ENCODE measurements around the gene CSNK1E.

CSNK1E gene

GRCh38 chr22:38304526-38304925 is 12.7 kb downstream of the CSNK1E start:
- Mint-ChIP-seq H3K36me3 (ENCODE audit: low read depth) (peaks cover 33% of the 10 kb centered on the region), H3K27ac (no peak overlapping the region)
- no peak for ATAC-seq

DNA sequence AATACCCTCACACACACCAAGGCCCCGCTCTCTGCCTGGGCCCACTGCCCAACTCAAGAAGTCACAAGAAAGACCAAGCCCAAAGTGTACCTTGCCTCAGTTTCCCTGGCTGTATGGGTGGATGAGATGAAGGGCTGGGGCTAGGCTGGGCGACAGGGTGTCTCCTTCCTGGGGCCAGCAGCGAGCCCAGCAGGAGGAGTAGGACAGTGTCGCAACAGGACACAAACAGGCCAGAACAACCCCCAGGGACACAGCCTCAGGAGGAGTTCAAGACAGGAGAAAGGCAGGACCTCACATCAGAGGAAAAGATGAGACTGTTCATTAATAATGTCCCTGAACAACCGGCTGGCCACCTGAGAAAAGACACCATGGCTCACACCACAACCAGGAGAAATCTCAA is 13.3 kb downstream of the CSNK1E start:
- Mint-ChIP-seq H3K4me3 (no peak overlapping the region), H3K9me3 (no peaks in the 10 kb centered on the region), H3K27ac (no peak overlapping the region), H3K4me1 (peaks cover 26% of the 10 kb centered on the region), H3K27me3 (no peaks in the 10 kb centered on the region), H3K36me3 (ENCODE audit: low read depth) (peaks cover 33% of the 10 kb centered on the region)
- ATAC-seq (no peak), DNase-seq (no peak)

More at GRCh38 chr22:38304526-38304925, 12.7 kb downstream of the CSNK1E start:
- H3K4me1 Mint-ChIP-seq: peaks cover 26% of the 10 kb centered on the region
- no peak for DNase-seq
- no peaks in the 10 kb centered on the region for H3K27me3 Mint-ChIP-seq
- H3K4me3 Mint-ChIP-seq: no peak overlapping the region
- no peaks in the 10 kb centered on the region for H3K9me3 Mint-ChIP-seq

GRCh38 chr22:38302906-38303305 is 14.3 kb downstream of the CSNK1E start:
- Mint-ChIP-seq H3K27ac (no peak overlapping the region), H3K27me3 (no peaks in the 10 kb centered on the region), H3K36me3 (ENCODE audit: low read depth) (peaks cover 38% of the 10 kb centered on the region), H3K4me3 (no peak overlapping the region), H3K4me1 (peaks cover 26% of the 10 kb centered on the region), H3K9me3 (no peaks in the 10 kb centered on the region)
- DNase-seq: no peak
- no peak for ATAC-seq

GRCh38 chr22:38300946-38301345 is 16.3 kb downstream of the CSNK1E start:
- H3K4me1 Mint-ChIP-seq: peaks cover 16% of the 10 kb centered on the region
- DNase-seq (no peak), ATAC-seq (no peak)
- H3K27ac Mint-ChIP-seq: no peak overlapping the region
- no peaks in the 10 kb centered on the region for H3K9me3 Mint-ChIP-seq
- peaks cover 35% of the 10 kb centered on the region for H3K36me3 Mint-ChIP-seq (ENCODE audit: low read depth)
- H3K4me3 Mint-ChIP-seq: no peak overlapping the region
- no peaks in the 10 kb centered on the region for H3K27me3 Mint-ChIP-seq

DNA sequence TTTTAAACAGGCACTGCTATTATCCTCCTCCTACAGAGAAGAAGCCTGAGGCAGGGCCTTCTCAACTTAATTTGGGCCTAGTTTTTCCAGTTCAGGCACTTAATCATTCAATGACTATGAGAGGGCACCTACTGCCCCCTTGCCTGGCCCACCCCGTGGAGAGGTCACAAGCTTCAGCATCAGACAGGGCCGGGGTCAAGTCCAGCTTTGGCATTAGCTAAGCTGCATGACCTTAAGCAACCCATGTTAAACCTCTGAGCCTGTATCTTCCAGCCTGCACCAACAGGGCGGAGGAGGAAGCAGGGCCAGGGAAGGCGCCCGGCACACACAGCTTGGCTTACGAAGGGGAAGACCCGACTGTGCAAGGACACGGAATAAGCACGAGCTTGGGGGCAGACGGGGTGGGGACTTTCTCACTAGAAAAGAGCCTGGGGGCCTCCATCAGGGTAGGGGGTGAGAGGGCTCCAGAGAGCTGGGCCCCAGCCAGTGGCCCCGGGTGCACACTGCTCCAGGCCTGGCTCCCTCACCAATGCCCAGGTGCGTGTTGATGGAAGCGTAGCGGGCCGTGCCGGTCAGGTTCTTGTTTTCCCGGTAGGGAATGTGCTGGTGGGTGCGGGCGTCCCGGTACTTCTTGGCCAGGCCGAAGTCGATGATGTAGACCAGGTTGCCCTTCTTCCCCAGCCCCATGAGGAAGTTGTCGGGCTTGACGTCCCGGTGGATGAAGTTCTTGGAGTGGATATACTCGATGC is 16.9 kb downstream of the CSNK1E start:
- Mint-ChIP-seq H3K9me3 (no peaks in the 10 kb centered on the region), H3K27ac (no peak overlapping the region), H3K4me3 (no peak overlapping the region), H3K4me1 (peaks cover 10% of the 10 kb centered on the region), H3K27me3 (no peaks in the 10 kb centered on the region), H3K36me3 (ENCODE audit: low read depth) (peaks cover 31% of the 10 kb centered on the region)
- ATAC-seq (no peak), DNase-seq (no peak)

DNA sequence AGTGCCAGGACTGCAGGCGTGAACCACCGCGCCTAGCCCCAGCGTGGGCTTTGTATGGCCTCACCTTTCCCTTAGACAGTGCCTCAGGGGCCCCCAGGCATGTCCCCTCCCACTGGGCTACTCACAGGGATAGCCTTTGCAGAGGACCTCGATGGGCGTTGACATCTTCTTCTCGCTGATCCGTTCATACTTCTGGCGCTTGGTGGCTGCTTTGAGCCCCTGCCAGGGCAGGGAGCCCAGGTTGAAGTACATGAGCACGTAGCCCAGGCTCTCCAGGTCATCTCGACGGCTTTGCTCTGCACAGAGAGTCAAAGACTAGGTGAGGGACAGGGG is 17.5 kb downstream of the CSNK1E start:
- no peak for ATAC-seq
- H3K9me3 Mint-ChIP-seq: no peaks in the 10 kb centered on the region
- peaks cover 6% of the 10 kb centered on the region for H3K4me1 Mint-ChIP-seq
- no peak for DNase-seq
- H3K27me3 Mint-ChIP-seq: no peaks in the 10 kb centered on the region
- no peak overlapping the region for H3K27ac Mint-ChIP-seq
- peaks cover 30% of the 10 kb centered on the region for H3K36me3 Mint-ChIP-seq (ENCODE audit: low read depth)
- H3K4me3 Mint-ChIP-seq: no peak overlapping the region

GRCh38 chr22:38298312-38299005 is 18.8 kb downstream of the CSNK1E start:
- H3K27me3 Mint-ChIP-seq: no peaks in the 10 kb centered on the region
- H3K36me3 Mint-ChIP-seq (ENCODE audit: low read depth): peaks cover 25% of the 10 kb centered on the region

GRCh38 chr22:38296372-38296771 is 20.9 kb downstream of the CSNK1E start:
- ATAC-seq (no peak), DNase-seq (no peak)
- no peaks in the 10 kb centered on the region for H3K4me1 Mint-ChIP-seq
- no peak overlapping the region for H3K27ac Mint-ChIP-seq
- no peaks in the 10 kb centered on the region for H3K9me3 Mint-ChIP-seq
- H3K27me3 Mint-ChIP-seq: no peaks in the 10 kb centered on the region
- H3K36me3 Mint-ChIP-seq (ENCODE audit: low read depth): peaks cover 17% of the 10 kb centered on the region
- no peak overlapping the region for H3K4me3 Mint-ChIP-seq

More at GRCh38 chr22:38298312-38299005, 18.8 kb downstream of the CSNK1E start:
- no peaks in the 10 kb centered on the region for H3K9me3 Mint-ChIP-seq
- ATAC-seq: peak; percentile 59
- no peak overlapping the region for H3K27ac Mint-ChIP-seq
- no peak overlapping the region for H3K4me3 Mint-ChIP-seq
- no peaks in the 10 kb centered on the region for H3K4me1 Mint-ChIP-seq
- peak; percentile 58 for DNase-seq

GRCh38 chr22:38295863-38296262 is 21.4 kb downstream of the CSNK1E start:
- Mint-ChIP-seq H3K27ac (no peak overlapping the region), H3K4me1 (no peaks in the 10 kb centered on the region), H3K4me3 (no peak overlapping the region), H3K27me3 (no peaks in the 10 kb centered on the region), H3K9me3 (no peaks in the 10 kb centered on the region), H3K36me3 (ENCODE audit: low read depth) (peaks cover 14% of the 10 kb centered on the region)
- DNase-seq (no peak), ATAC-seq (no peak)

DNA sequence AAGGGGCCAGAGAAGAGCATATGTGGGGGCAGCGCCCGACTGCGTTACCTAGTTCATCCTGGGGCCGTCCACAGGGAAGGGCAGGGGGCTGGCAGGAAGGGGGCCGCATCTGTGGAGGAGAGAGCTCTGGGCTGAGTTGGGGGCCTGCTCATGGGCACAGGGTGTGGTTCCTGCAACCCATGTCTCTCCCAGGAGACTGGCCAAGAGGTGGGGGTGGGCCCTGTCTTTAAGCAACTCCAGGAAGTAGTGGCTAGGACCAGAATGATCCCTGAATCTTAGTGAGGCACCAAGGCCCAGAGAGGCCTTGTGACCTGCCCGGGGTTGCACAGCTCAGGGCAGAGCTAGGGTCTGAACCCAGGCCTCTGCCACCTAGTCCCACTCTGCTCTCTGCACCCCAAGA is 21.9 kb downstream of the CSNK1E start:
- Mint-ChIP-seq H3K27ac (no peak overlapping the region), H3K9me3 (no peaks in the 10 kb centered on the region), H3K4me1 (no peaks in the 10 kb centered on the region), H3K4me3 (no peak overlapping the region), H3K36me3 (ENCODE audit: low read depth) (peaks cover 11% of the 10 kb centered on the region), H3K27me3 (no peaks in the 10 kb centered on the region)
- DNase-seq (no peak), ATAC-seq (no peak)

GRCh38 chr22:38294193-38294592 is 23.0 kb downstream of the CSNK1E start:
- Mint-ChIP-seq H3K27me3 (no peaks in the 10 kb centered on the region), H3K4me1 (no peaks in the 10 kb centered on the region), H3K27ac (no peak overlapping the region), H3K36me3 (ENCODE audit: low read depth) (peaks cover 5% of the 10 kb centered on the region), H3K9me3 (no peaks in the 10 kb centered on the region), H3K4me3 (no peak overlapping the region)
- DNase-seq: no peak
- ATAC-seq: no peak

DNA sequence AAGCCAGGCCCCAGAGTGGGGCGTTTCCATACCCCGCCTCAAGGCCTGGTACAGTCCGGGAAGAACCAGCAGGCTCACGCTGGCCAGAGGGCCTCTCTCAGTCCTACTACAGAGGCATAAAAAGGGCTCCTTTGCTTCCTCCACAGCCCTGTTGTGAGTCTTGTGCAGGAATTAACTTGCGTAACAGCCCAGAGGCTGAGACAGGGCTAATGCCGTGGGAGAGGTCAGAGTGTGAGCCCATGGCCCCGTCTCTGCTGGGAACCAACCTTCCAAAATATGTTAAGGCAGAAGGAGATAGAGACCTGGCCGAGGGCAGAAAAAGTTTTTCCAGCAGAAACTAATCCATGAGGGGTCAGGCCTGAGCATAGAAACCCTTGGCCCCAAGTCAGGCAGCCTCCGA is 24.5 kb downstream of the CSNK1E start:
- Mint-ChIP-seq H3K27me3 (no peaks in the 10 kb centered on the region), H3K27ac (no peak overlapping the region), H3K36me3 (ENCODE audit: low read depth) (no peaks in the 10 kb centered on the region), H3K4me1 (no peaks in the 10 kb centered on the region), H3K9me3 (no peaks in the 10 kb centered on the region), H3K4me3 (no peak overlapping the region)
- DNase-seq: no peak
- no peak for ATAC-seq

DNA sequence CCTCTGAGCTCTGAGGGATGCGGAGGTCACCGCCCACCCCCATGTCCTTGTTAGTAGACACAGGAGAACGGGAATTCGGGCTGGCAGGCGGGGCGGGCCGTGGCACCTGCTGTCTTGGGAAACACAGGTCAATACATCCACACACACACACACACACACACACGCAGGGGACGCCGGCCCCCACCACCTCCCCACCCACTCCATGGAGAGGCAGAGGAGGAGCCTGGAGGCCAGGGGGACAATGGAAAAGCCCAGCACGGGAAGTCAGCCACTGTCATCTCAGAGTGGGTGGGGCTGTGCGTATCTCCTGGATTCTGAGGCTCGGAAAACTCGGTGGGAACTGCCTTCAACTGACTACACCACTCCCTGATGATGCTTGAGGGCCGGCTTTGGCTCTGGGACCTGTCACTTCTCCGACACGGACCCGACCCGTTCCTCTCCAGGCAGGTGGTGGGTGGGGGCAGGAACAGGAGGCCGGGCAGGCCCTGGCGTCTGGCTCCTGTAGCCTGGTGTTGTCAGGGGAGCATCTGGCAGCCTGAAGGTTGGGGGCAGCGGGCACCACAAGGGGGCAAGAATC is 25.9 kb downstream of the CSNK1E start:
- ATAC-seq: no peak
- no peak for DNase-seq
- no peaks in the 10 kb centered on the region for H3K9me3 Mint-ChIP-seq
- no peaks in the 10 kb centered on the region for H3K27me3 Mint-ChIP-seq
- H3K4me1 Mint-ChIP-seq: no peaks in the 10 kb centered on the region
- no peak overlapping the region for H3K4me3 Mint-ChIP-seq
- H3K36me3 Mint-ChIP-seq (ENCODE audit: low read depth): no peaks in the 10 kb centered on the region
- no peak overlapping the region for H3K27ac Mint-ChIP-seq

DNA sequence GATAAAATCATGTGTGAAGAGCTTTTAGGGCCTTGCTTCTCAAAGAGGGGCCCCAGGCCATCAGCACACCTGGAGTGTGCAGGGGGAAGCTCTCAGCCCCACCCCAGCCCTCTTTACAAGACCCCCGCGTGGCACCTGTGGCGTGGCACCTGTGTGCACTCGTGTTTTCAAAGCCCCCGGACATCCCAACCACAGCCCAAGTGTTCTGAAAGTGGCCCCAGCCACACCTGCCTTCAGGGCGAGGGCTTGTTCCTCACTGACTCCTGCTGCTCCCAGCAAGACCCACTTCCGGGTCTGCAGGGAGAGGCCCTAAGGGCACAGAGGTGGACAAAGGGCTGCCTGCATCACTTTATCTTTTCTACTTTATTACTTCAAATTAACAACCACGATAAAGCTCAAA is 26.9 kb downstream of the CSNK1E start:
- no peak for ATAC-seq
- no peaks in the 10 kb centered on the region for H3K27me3 Mint-ChIP-seq
- no peaks in the 10 kb centered on the region for H3K4me1 Mint-ChIP-seq
- no peaks in the 10 kb centered on the region for H3K36me3 Mint-ChIP-seq (ENCODE audit: low read depth)
- no peak overlapping the region for H3K4me3 Mint-ChIP-seq
- H3K27ac Mint-ChIP-seq: no peak overlapping the region
- DNase-seq: no peak
- H3K9me3 Mint-ChIP-seq: no peaks in the 10 kb centered on the region

GRCh38 chr22:38289583-38290082 is 27.6 kb downstream of the CSNK1E start:
- no peaks in the 10 kb centered on the region for H3K4me1 Mint-ChIP-seq
- no peak overlapping the region for H3K4me3 Mint-ChIP-seq
- no peaks in the 10 kb centered on the region for H3K36me3 Mint-ChIP-seq (ENCODE audit: low read depth)
- no peaks in the 10 kb centered on the region for H3K9me3 Mint-ChIP-seq
- no peak overlapping the region for H3K27ac Mint-ChIP-seq
- ATAC-seq (no peak), DNase-seq (no peak)
- H3K27me3 Mint-ChIP-seq: no peaks in the 10 kb centered on the region

All from activated naive CD8-positive, alpha-beta T cell treated with anti-CD3 and anti-CD28 coated beads, Interleukin-2, amount 50 U/mL, for 24 hours (primary cell).